PC-9 (cell line): ENCODE results near the gene TMCC1. TPM values are rescaled to one million over a fixed set of nuclear protein-coding genes. Genes with fewer than 3 reads are reported as not detected.

ENCODE experiments used
- BruUV-seq: library from RNA; stranded (reverse); fragments of 400-500 nt; replicated peaks from 2 replicates; lab custom pipeline; 2021; lab: Mats Ljungman, UMichigan
- CTCF ChIA-PET: fragments of 300-600 bp; sonication (Branson Sonifier 250); formaldehyde crosslinking; loops from one replicate; lab custom pipeline; 2022; ENCODE audit warnings: antibody characterized with exemption; lab: Charles Lee
- POLR2A ChIA-PET: fragments of 300-600 bp; sonication (Branson Sonifier 250); formaldehyde crosslinking; loops from one replicate; lab custom pipeline; 2022; ENCODE audit warnings: antibody characterized with exemption; ENCODE audit not compliant: unreplicated experiment; lab: Charles Lee
- DNase-seq, 2 experiments: peaks; one replicate each; pipeline versions ENCODE4 v3.0.0 to v3.0.0-alpha.2; 2015 to 2022; ENCODE audit warnings: mixed read lengths in 1 of 2
- H2AFZ ChIP-seq: fragments of 200-600 bp; sonication (generic); 2 replicates; pipeline ENCODE4 v1.8.1; 2017; ENCODE audit warnings: antibody characterized with exemption
- H3F3A ChIP-seq: fragments of 200-600 bp; sonication (generic); 2 replicates; pipeline ENCODE4 v1.8.1; 2017; ENCODE audit warnings: antibody characterized with exemption, mild to moderate bottlenecking, low read depth; ENCODE audit not compliant: insufficient read depth
- H3K27ac ChIP-seq: fragments of 200-600 bp; sonication (generic); 2 replicates; pipeline ENCODE4 v1.6.1; 2016; ENCODE audit warnings: mixed run types
- H3K27me3 ChIP-seq: fragments of 200-600 bp; sonication (generic); 2 replicates; pipeline ENCODE4 v1.6.1; 2016; ENCODE audit warnings: low read depth, mixed run types; ENCODE audit not compliant: insufficient read depth
- H3K36me3 ChIP-seq: fragments of 200-600 bp; sonication (generic); 2 replicates; pipeline ENCODE4 v1.6.1; 2016; ENCODE audit warnings: low read depth, mixed run types
- H3K4me1 ChIP-seq: fragments of 200-600 bp; sonication (generic); replicated peaks from 2 replicates; pipeline ENCODE4 v1.6.1; 2016; ENCODE audit warnings: mixed run types; ENCODE audit not compliant: insufficient read depth
- H3K4me2 ChIP-seq: fragments of 200-600 bp; sonication (generic); 2 replicates; pipeline ENCODE4 v1.6.1; 2017; ENCODE audit warnings: mixed run types
- H3K4me3 ChIP-seq: fragments of 200-600 bp; sonication (generic); 2 replicates; pipeline ENCODE4 v1.6.1; 2016; ENCODE audit warnings: mixed run types
- H3K79me2 ChIP-seq: fragments of 200-600 bp; sonication (generic); 2 replicates; pipeline ENCODE4 v1.6.1; 2017; ENCODE audit warnings: low read depth, mixed run types
- H3K9me2 ChIP-seq: fragments of 200-600 bp; sonication (generic); 2 replicates; pipeline ENCODE4 v1.8.1; 2017; ENCODE audit warnings: mild to moderate bottlenecking; ENCODE audit not compliant: insufficient read depth
- H3K9me3 ChIP-seq: fragments of 200-600 bp; sonication (generic); 2 replicates; pipeline ENCODE4 v1.8.1; 2016; ENCODE audit warnings: low read depth; ENCODE audit not compliant: insufficient read depth
- H4K20me1 ChIP-seq: fragments of 200-600 bp; sonication (generic); 2 replicates; pipeline ENCODE4 v1.8.1; 2017; ENCODE audit not compliant: insufficient read depth
- EZH2 ChIP-seq: fragments of 200-600 bp; sonication (generic); IDR thresholded peaks from 2 replicates; pipeline ENCODE4 v1.8.0; 2017; ENCODE audit warnings: antibody characterized with exemption, low read depth
- intact Hi-C: fragments of 100-400 bp; cut with micrococcal nuclease; formaldehyde crosslinking; loops from one replicate; pipeline ENCODE4 v1.10.0; 2022; ENCODE audit not compliant: unreplicated experiment
- total RNA-seq: library from RNA; stranded (reverse); gene quantifications from 2 replicates; pipeline ENCODE4 v1.2.3, GENCODE V29; 2021
- TF ChIP-seq, protein P1 (sequence below): fragments of 200-600 bp; sonication (generic); conservative IDR thresholded peaks from 2 replicates; pipeline ENCODE4 v1.6.1; 2017; ENCODE audit warnings: mixed run types, antibody characterized with exemption, mild to moderate bottlenecking, moderate library complexity

Gene TMCC1
- total RNA-seq, 1 experiment from 2014 or later, result 41.4 TPM

- Histone ChIP-seq H3K27ac (no peak overlapping the region), H3K9me3 (peaks cover 4% of the 10 kb centered on the region; the same call in 1 of the 2 replicates), H3K27me3 (no peaks in the 10 kb centered on the region), H4K20me1 (peaks cover 13% of the 10 kb centered on the region), H3K79me2 (peaks cover 100% of the 10 kb centered on the region), H2AFZ (no peak overlapping the region), H3K9me2 (no peaks in the 10 kb centered on the region; the same call in 1 of the 2 replicates), H3K4me3 (no peak overlapping the region), H3K4me1 (peaks cover 7% of the 10 kb centered on the region; the same call in 1 of the 2 replicates), H3F3A (no peaks in the 10 kb centered on the region; the same call in 1 of the 2 replicates), H3K4me2 (no peak overlapping the region), H3K36me3 (peaks cover 36% of the 10 kb centered on the region)
- ChIA-PET CTCF (no interaction called here), POLR2A (no interaction called here)
- BruUV-seq, result no TSS peak
- no peak for DNase-seq
- TF ChIP-seq EZH2, result no peak
- TF ChIP-seq, protein P1, sequence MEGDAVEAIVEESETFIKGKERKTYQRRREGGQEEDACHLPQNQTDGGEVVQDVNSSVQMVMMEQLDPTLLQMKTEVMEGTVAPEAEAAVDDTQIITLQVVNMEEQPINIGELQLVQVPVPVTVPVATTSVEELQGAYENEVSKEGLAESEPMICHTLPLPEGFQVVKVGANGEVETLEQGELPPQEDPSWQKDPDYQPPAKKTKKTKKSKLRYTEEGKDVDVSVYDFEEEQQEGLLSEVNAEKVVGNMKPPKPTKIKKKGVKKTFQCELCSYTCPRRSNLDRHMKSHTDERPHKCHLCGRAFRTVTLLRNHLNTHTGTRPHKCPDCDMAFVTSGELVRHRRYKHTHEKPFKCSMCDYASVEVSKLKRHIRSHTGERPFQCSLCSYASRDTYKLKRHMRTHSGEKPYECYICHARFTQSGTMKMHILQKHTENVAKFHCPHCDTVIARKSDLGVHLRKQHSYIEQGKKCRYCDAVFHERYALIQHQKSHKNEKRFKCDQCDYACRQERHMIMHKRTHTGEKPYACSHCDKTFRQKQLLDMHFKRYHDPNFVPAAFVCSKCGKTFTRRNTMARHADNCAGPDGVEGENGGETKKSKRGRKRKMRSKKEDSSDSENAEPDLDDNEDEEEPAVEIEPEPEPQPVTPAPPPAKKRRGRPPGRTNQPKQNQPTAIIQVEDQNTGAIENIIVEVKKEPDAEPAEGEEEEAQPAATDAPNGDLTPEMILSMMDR, result no peak
- intact Hi-C loops, result no loop called here
These were observed 114.6 kb downstream of the TMCC1 start for GRCh38 chr3:129778871-129779270.

DNA sequence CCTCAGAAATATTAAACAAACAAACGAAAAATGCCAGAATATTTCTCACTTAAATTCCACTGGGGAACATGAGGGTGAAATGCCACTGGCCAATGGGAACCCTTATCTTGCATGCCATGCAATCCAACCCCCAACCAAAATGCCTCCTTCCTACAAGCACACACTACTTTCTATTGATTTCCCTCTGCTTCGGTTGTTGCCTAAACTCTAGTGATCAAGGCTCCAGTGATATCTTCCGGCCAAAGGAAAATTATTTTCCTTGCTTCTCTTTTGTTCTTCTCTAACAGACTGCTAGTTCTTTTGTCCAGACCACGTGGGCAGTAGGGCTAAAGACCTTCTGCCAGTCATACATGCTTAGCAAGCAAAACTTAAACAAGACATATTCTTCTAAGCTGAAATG, 115.7 kb downstream of the TMCC1 start:
- no peaks in the 10 kb centered on the region; the same call in 1 of the 2 replicates for H3F3A ChIP-seq
- no peaks in the 10 kb centered on the region for H3K27me3 ChIP-seq
- H3K9me2 ChIP-seq, result no peaks in the 10 kb centered on the region; the same call in 1 of the 2 replicates
- TF ChIP-seq, protein P1, result no peak
- no peak for TF ChIP-seq EZH2
- POLR2A ChIA-PET, result no interaction called here
- H4K20me1 ChIP-seq, result peaks cover 20% of the 10 kb centered on the region
- H3K4me3 ChIP-seq, result no peak overlapping the region
- no peak for DNase-seq
- H3K4me1 ChIP-seq, result no peaks in the 10 kb centered on the region
- no peak overlapping the region for H3K4me2 ChIP-seq
- H3K36me3 ChIP-seq, result peaks cover 36% of the 10 kb centered on the region
- CTCF ChIA-PET, result no interaction called here
- H3K79me2 ChIP-seq, result peaks cover 99% of the 10 kb centered on the region
- intact Hi-C loops, result no loop called here
- no peak overlapping the region for H2AFZ ChIP-seq
- BruUV-seq, result no TSS peak
- no peak overlapping the region for H3K27ac ChIP-seq
- peaks cover 4% of the 10 kb centered on the region; the same call in 1 of the 2 replicates for H3K9me3 ChIP-seq

- Histone ChIP-seq H3K27me3 (no peaks in the 10 kb centered on the region), H3K36me3 (peaks cover 21% of the 10 kb centered on the region), H3K4me3 (no peak overlapping the region), H3K4me2 (no peak overlapping the region), H3K79me2 (peaks cover 95% of the 10 kb centered on the region), H4K20me1 (peaks cover 24% of the 10 kb centered on the region), H3K27ac (no peak overlapping the region), H3F3A (no peaks in the 10 kb centered on the region; the same call in 1 of the 2 replicates), H3K9me3 (peaks cover 4% of the 10 kb centered on the region; the same call in 1 of the 2 replicates), H2AFZ (no peak overlapping the region), H3K9me2 (no peaks in the 10 kb centered on the region; the same call in 1 of the 2 replicates), H3K4me1 (no peaks in the 10 kb centered on the region)
- intact Hi-C loops, result no loop called here
- CTCF ChIA-PET, result no interaction called here
- TF ChIP-seq, protein P1, result no peak
- no peak for TF ChIP-seq EZH2
- POLR2A ChIA-PET, result no interaction called here
- no TSS peak for BruUV-seq
- no peak for DNase-seq
These were observed 117.6 kb downstream of the TMCC1 start for GRCh38 chr3:129775870-129776269.
